ENCODE results near the gene CES2.
"Not testable (repeated sequence)": the region's sequence is repeated elsewhere in the genome, so short reads cannot be mapped to it uniquely, and the experiment has no call there.

CES2 gene

GRCh38 chr16:66953462-66954096 is 18.3 kb downstream of the CES2 start:
- DNase-seq (ENCODE audit: low read depth in 2 of 2), result no peak

GRCh38 chr16:66954097-66954659 is 18.9 kb downstream of the CES2 start:
- DNase-seq (ENCODE audit: low read depth in 2 of 2), result peak; percentile 49 to 58

- not testable (repeated sequence) for DNase-seq (ENCODE audit: low read depth in 2 of 2)
Observed at GRCh38 chr16:66955363-66956153, 20.2 kb downstream of the CES2 start.

GRCh38 chr16:66956154-66956457 is 20.8 kb downstream of the CES2 start:
- DNase-seq (ENCODE audit: low read depth in 2 of 2), result not testable (repeated sequence)

GRCh38 chr16:66958857-66959703 is 23.8 kb downstream of the CES2 start:
- DNase-seq (ENCODE audit: low read depth in 2 of 2), result no peak

GRCh38 chr16:66959704-66960161 is 24.4 kb downstream of the CES2 start:
- DNase-seq (ENCODE audit: low read depth in 2 of 2), result no peak

- no peak for DNase-seq (ENCODE audit: low read depth in 2 of 2)
Observed at GRCh38 chr16:66960270-66960669, 25.0 kb downstream of the CES2 start.

- peak; percentile 35 for DNase-seq (ENCODE audit: low read depth in 2 of 2)
Observed at GRCh38 chr16:66961065-66961744, 25.9 kb downstream of the CES2 start, which contains the start of gene CES3. Gene CES3, plus strand, starts transcription at chr16:66961266. Its CDS starts 42 bp downstream, at chr16:66961308.

- no peak for DNase-seq (ENCODE audit: low read depth in 2 of 2)
Observed at GRCh38 chr16:66961914-66962313, 26.6 kb downstream of the CES2 start.

GRCh38 chr16:66964049-66964448 is 28.7 kb downstream of the CES2 start:
- no peak for DNase-seq (ENCODE audit: low read depth in 2 of 2)

- DNase-seq (ENCODE audit: low read depth in 2 of 2), result no peak
Observed at GRCh38 chr16:66968847-66969246, 33.5 kb downstream of the CES2 start.

- DNase-seq (ENCODE audit: low read depth in 2 of 2), result no peak
Observed at GRCh38 chr16:66970775-66971720, 35.7 kb downstream of the CES2 start.

- no peak for DNase-seq (ENCODE audit: low read depth in 2 of 2)
Observed at GRCh38 chr16:66972983-66973382, 37.7 kb downstream of the CES2 start.

GRCh38 chr16:66973716-66974115 is 38.4 kb downstream of the CES2 start:
- no peak for DNase-seq (ENCODE audit: low read depth in 2 of 2)

- DNase-seq (ENCODE audit: low read depth in 2 of 2), result not testable (repeated sequence)
Observed at GRCh38 chr16:66974156-66974931, 39.0 kb downstream of the CES2 start.

- DNase-seq (ENCODE audit: low read depth in 2 of 2), result peak; percentile 27 to 30
Observed at GRCh38 chr16:66974932-66975246, 39.6 kb downstream of the CES2 start.

GRCh38 chr16:66975302-66975893 is 40.1 kb downstream of the CES2 start:
- DNase-seq (ENCODE audit: low read depth in 2 of 2), result no peak

GRCh38 chr16:66976746-66977145 is 41.4 kb downstream of the CES2 start:
- DNase-seq (ENCODE audit: low read depth in 2 of 2), result no peak
